Muscle layer of colon (tissue), 2 donors: ENCODE data around the gene TEF.

Experiments
- H3K27ac ChIP-seq: one replicate; pipeline ENCODE4 v1.7.0; 2013; ENCODE audit warnings: low read depth, mild to moderate bottlenecking, low read length, moderate library complexity
- H3K27me3 ChIP-seq, 2 donors: one replicate each; pipeline ENCODE4 v1.7.0; 2013; ENCODE audit warnings: low read length in 2 of 2, mild to moderate bottlenecking in 2 of 2; ENCODE audit not compliant: insufficient read depth in 2 of 2, control insufficient read depth in 1 of 2
- H3K36me3 ChIP-seq: one replicate; pipeline ENCODE4 v1.7.0; 2013; ENCODE audit warnings: mild to moderate bottlenecking, low read length; ENCODE audit not compliant: insufficient read depth
- H3K4me1 ChIP-seq: one replicate; pipeline ENCODE4 v1.7.0; 2013; ENCODE audit warnings: mild to moderate bottlenecking, low read length; ENCODE audit not compliant: insufficient read depth
- H3K4me3 ChIP-seq, 2 donors: one replicate each; pipeline ENCODE4 v1.7.0; 2013; ENCODE audit warnings: low read length in 2 of 2, low read depth in 1 of 2, mild to moderate bottlenecking in 1 of 2, moderate library complexity in 1 of 2
- H3K9ac ChIP-seq: one replicate; pipeline ENCODE4 v1.7.0; 2013; ENCODE audit warnings: low read length
- H3K9me3 ChIP-seq: one replicate; pipeline ENCODE4 v1.7.0; 2013; ENCODE audit warnings: mild to moderate bottlenecking, low read length
- donor health status: abdominal sarcoma.
- donor health status: Adenocarcinoma of cecum.

TEF gene

GRCh38 chr22:41381329-41382097, at the start of gene TEF:
TSS of gene TEF (plus strand) at chr22:41381942. CDS start at chr22:41382045, 103 bp downstream.
- H3K4me3 ChIP-seq = peak within 1 kb of the TSS; percentile 84 to 91
- H3K9me3 ChIP-seq = no peaks in the 10 kb centered on the region
- H3K4me1 ChIP-seq = peaks cover 23% of the 10 kb centered on the region
- peak within 1 kb of the TSS; percentile 78 for H3K9ac ChIP-seq
- no peaks in the 10 kb centered on the region for H3K36me3 ChIP-seq
- no peaks in the 10 kb centered on the region for H3K27me3 ChIP-seq
- H3K27ac ChIP-seq = peak within 1 kb of the TSS; percentile 98

- no peak overlapping the region for H3K27ac ChIP-seq
- H3K9me3 ChIP-seq = no peaks in the 10 kb centered on the region
- H3K9ac ChIP-seq = no peak overlapping the region
- H3K4me3 ChIP-seq = no peak overlapping the region
- H3K4me1 ChIP-seq = no peaks in the 10 kb centered on the region
- H3K36me3 ChIP-seq = peaks cover 38% of the 10 kb centered on the region
- H3K27me3 ChIP-seq = no peaks in the 10 kb centered on the region
Measured at GRCh38 chr22:41332217-41332939, 49.4 kb upstream of the TEF start.

GRCh38 chr22:41333806-41334205, 47.9 kb upstream of the TEF start:
- no peak overlapping the region for H3K9ac ChIP-seq
- peaks cover 30% of the 10 kb centered on the region for H3K36me3 ChIP-seq
- no peak overlapping the region for H3K27ac ChIP-seq
- no peaks in the 10 kb centered on the region for H3K27me3 ChIP-seq
- no peaks in the 10 kb centered on the region for H3K9me3 ChIP-seq
- no peak overlapping the region for H3K4me3 ChIP-seq
- H3K4me1 ChIP-seq = no peaks in the 10 kb centered on the region

GRCh38 chr22:41334215-41334614, 47.5 kb upstream of the TEF start:
- no peak overlapping the region for H3K27ac ChIP-seq
- H3K9ac ChIP-seq = no peak overlapping the region
- H3K4me1 ChIP-seq = no peaks in the 10 kb centered on the region
- peaks cover 32% of the 10 kb centered on the region for H3K36me3 ChIP-seq
- H3K9me3 ChIP-seq = no peaks in the 10 kb centered on the region
- no peaks in the 10 kb centered on the region for H3K27me3 ChIP-seq
- no peak overlapping the region for H3K4me3 ChIP-seq

- peaks cover 35% of the 10 kb centered on the region for H3K36me3 ChIP-seq
Measured at GRCh38 chr22:41334951-41335635, 46.6 kb upstream of the TEF start.

GRCh38 chr22:41338614-41339212, 43.0 kb upstream of the TEF start:
- Histone ChIP-seq H3K9me3 (no peaks in the 10 kb centered on the region), H3K27ac (no peak overlapping the region), H3K36me3 (peaks cover 37% of the 10 kb centered on the region), H3K4me1 (no peaks in the 10 kb centered on the region), H3K9ac (no peak overlapping the region), H3K27me3 (no peaks in the 10 kb centered on the region), H3K4me3 (no peak overlapping the region)

More at GRCh38 chr22:41334951-41335635, 46.6 kb upstream of the TEF start:
- H3K4me1 ChIP-seq = no peaks in the 10 kb centered on the region
- no peak overlapping the region for H3K4me3 ChIP-seq
- no peak overlapping the region for H3K9ac ChIP-seq
- H3K27me3 ChIP-seq = no peaks in the 10 kb centered on the region
- H3K27ac ChIP-seq = no peak overlapping the region
- H3K9me3 ChIP-seq = no peaks in the 10 kb centered on the region

GRCh38 chr22:41339823-41340222, 41.9 kb upstream of the TEF start:
- Histone ChIP-seq H3K4me3 (no peak overlapping the region), H3K4me1 (no peaks in the 10 kb centered on the region), H3K9me3 (no peaks in the 10 kb centered on the region), H3K36me3 (peaks cover 47% of the 10 kb centered on the region), H3K9ac (no peak overlapping the region), H3K27ac (no peak overlapping the region), H3K27me3 (no peaks in the 10 kb centered on the region)

- no peaks in the 10 kb centered on the region for H3K27me3 ChIP-seq
- no peak overlapping the region for H3K27ac ChIP-seq
- H3K36me3 ChIP-seq = peaks cover 50% of the 10 kb centered on the region
- no peak overlapping the region for H3K4me3 ChIP-seq
- H3K9me3 ChIP-seq = no peaks in the 10 kb centered on the region
- H3K4me1 ChIP-seq = no peaks in the 10 kb centered on the region
- no peak overlapping the region for H3K9ac ChIP-seq
Measured at GRCh38 chr22:41340357-41340756, 41.4 kb upstream of the TEF start.

- Histone ChIP-seq H3K4me1 (no peaks in the 10 kb centered on the region), H3K9me3 (no peaks in the 10 kb centered on the region), H3K4me3 (no peak overlapping the region), H3K9ac (no peak overlapping the region), H3K27ac (no peak overlapping the region), H3K36me3 (peaks cover 56% of the 10 kb centered on the region), H3K27me3 (no peaks in the 10 kb centered on the region)
Measured at GRCh38 chr22:41341012-41341411, 40.7 kb upstream of the TEF start.

GRCh38 chr22:41341990-41342389, 39.8 kb upstream of the TEF start:
- H3K9ac ChIP-seq = no peak overlapping the region
- H3K27ac ChIP-seq = no peak overlapping the region
- no peaks in the 10 kb centered on the region for H3K9me3 ChIP-seq
- H3K27me3 ChIP-seq = no peaks in the 10 kb centered on the region
- H3K36me3 ChIP-seq = peaks cover 64% of the 10 kb centered on the region
- H3K4me1 ChIP-seq = no peaks in the 10 kb centered on the region
- no peak overlapping the region for H3K4me3 ChIP-seq

- H3K36me3 ChIP-seq = peaks cover 77% of the 10 kb centered on the region
- no peaks in the 10 kb centered on the region for H3K27me3 ChIP-seq
Measured at GRCh38 chr22:41343300-41343699, 38.4 kb upstream of the TEF start.

More at GRCh38 chr22:41343300-41343699, 38.4 kb upstream of the TEF start:
- H3K9ac ChIP-seq = no peak overlapping the region
- no peaks in the 10 kb centered on the region for H3K9me3 ChIP-seq
- no peaks in the 10 kb centered on the region for H3K4me1 ChIP-seq
- H3K27ac ChIP-seq = no peak overlapping the region
- H3K4me3 ChIP-seq = no peak overlapping the region
